H1 (cell line): Measurements from ENCODE around the gene PRICKLE2. TPM values are rescaled to one million over a fixed set of nuclear protein-coding genes. Genes with fewer than 3 reads are reported as not detected.

ENCODE experiments used
- CTCF ChIA-PET: fragments of 300-600 bp; sonication (Branson Sonifier 250); formaldehyde crosslinking; loops from one replicate; lab custom pipeline; 2021; ENCODE audit not compliant: partially characterized antibody; lab: Charles Lee
- POLR2A ChIA-PET: fragments of 300-600 bp; sonication (Branson Sonifier 250); formaldehyde crosslinking; loops from one replicate; lab custom pipeline; 2021; ENCODE audit warnings: inconsistent platforms; ENCODE audit not compliant: partially characterized antibody; lab: Charles Lee
- DNase-seq, 2 experiments: peaks; one replicate each; pipeline versions ENCODE4 v3.0.0 to v3.0.0-alpha.2; 2010 to 2022; ENCODE audit warnings: low spot score in 2 of 2, low read depth in 1 of 2, mixed read lengths in 1 of 2
- FAIRE-seq: peaks from 2 replicates; lab custom pipeline; 2011; peaks lifted over from hg19 to GRCh38; lab: Jason Lieb, UNC
- H2AFZ ChIP-seq: 2 replicates; pipeline ENCODE4 v1.8.1; 2012; ENCODE audit warnings: low read length, inconsistent platforms
- H2AK5ac ChIP-seq: 2 replicates; pipeline ENCODE4 v1.6.1; 2013; ENCODE audit warnings: low read depth, low read length
- H2BK120ac ChIP-seq: replicated peaks from 2 replicates; pipeline ENCODE3; 2013; ENCODE audit warnings: low read depth, low read length, inconsistent platforms
- H2BK12ac ChIP-seq: 2 replicates; pipeline ENCODE4 v1.6.1; 2013; ENCODE audit warnings: low read depth, low read length
- H2BK15ac ChIP-seq: 2 replicates; pipeline ENCODE4 v1.6.1; 2013; ENCODE audit warnings: low read length
- H2BK20ac ChIP-seq: 2 replicates; pipeline ENCODE4 v1.6.1; 2013; ENCODE audit warnings: low read length
- H2BK5ac ChIP-seq: 2 replicates; pipeline ENCODE4 v1.6.1; 2013; ENCODE audit warnings: low read depth, low read length
- H3K14ac ChIP-seq: 2 replicates; pipeline ENCODE4 v1.6.1; 2013; ENCODE audit warnings: inconsistent platforms; ENCODE audit not compliant: insufficient read length
- H3K18ac ChIP-seq: 2 replicates; pipeline ENCODE4 v1.6.1; 2013; ENCODE audit warnings: low read length; ENCODE audit errors: extremely low read depth
- H3K23ac ChIP-seq: 2 replicates; pipeline ENCODE4 v1.6.1; 2013; ENCODE audit warnings: inconsistent platforms; ENCODE audit not compliant: insufficient read length
- H3K23me2 ChIP-seq: 2 replicates; pipeline ENCODE4 v1.6.1; 2013; ENCODE audit warnings: low read depth, low read length
- H3K27ac ChIP-seq: 2 replicates; pipeline ENCODE4 v1.6.1; 2011; ENCODE audit warnings: low read depth, low read length, inconsistent platforms
- H3K27me3 ChIP-seq, 4 experiments: replicated peaks in 1 of 4; 1 replicate in 1 of 4; 2 replicates in 3 of 4; pipeline versions ENCODE4 v1.6.1 to v1.8.1; 2011 to 2013; ENCODE audit warnings: low read length in 3 of 4, mild to moderate bottlenecking in 3 of 4, inconsistent platforms in 2 of 4, mixed read lengths in 2 of 4, moderate library complexity in 1 of 4; ENCODE audit not compliant: control insufficient read depth in 3 of 4, insufficient read depth in 3 of 4; ENCODE audit errors: extremely low read depth in 1 of 4
- H3K36me3 ChIP-seq, 4 experiments: 2 replicates each; pipeline versions ENCODE4 v1.6.1 to v1.8.1; 2011 to 2013; ENCODE audit warnings: mild to moderate bottlenecking in 4 of 4, low read length in 3 of 4, moderate library complexity in 2 of 4, control low read depth in 1 of 4, inconsistent platforms in 1 of 4; ENCODE audit not compliant: insufficient read depth in 4 of 4, control insufficient read depth in 2 of 4
- H3K4ac ChIP-seq: replicated peaks from 2 replicates; pipeline ENCODE3; 2013; ENCODE audit warnings: low read length, low read depth, mixed read lengths, inconsistent platforms; ENCODE audit not compliant: insufficient read length
- H3K4me1 ChIP-seq, 4 experiments: replicated peaks in 1 of 4; 1 replicate in 1 of 4; 2 replicates in 3 of 4; pipeline versions ENCODE4 v1.6.1 to v1.8.1; 2011 to 2013; ENCODE audit warnings: low read length in 3 of 4, inconsistent platforms in 2 of 4, mixed read lengths in 1 of 4; ENCODE audit not compliant: insufficient read depth in 4 of 4, control insufficient read depth in 3 of 4
- H3K4me2 ChIP-seq, 2 experiments: 2 replicates each; pipeline versions ENCODE4 v1.6.1 to v1.8.1; 2011 to 2013; ENCODE audit warnings: low read depth in 2 of 2, low read length in 2 of 2, control low read depth in 1 of 2, inconsistent platforms in 1 of 2, mild to moderate bottlenecking in 1 of 2; ENCODE audit not compliant: insufficient read depth in 1 of 2
- H3K4me3 ChIP-seq, 4 experiments: fragments of 200-600, 300-600 bp in 1 of 4; sonication (generic), shearing (Covaris generic), sonication (Bioruptor Twin) in 1 of 4; 2 replicates each; pipeline versions ENCODE4 v1.5.1 to v1.8.1; 2011 to 2016; ENCODE audit warnings: low read length in 4 of 4, low read depth in 3 of 4, control low read depth in 2 of 4, inconsistent platforms in 2 of 4, mild to moderate bottlenecking in 2 of 4, mixed read lengths in 1 of 4, moderate library complexity in 1 of 4; ENCODE audit not compliant: insufficient read depth in 2 of 4; ENCODE audit errors: extremely low read depth in 1 of 4
- H3K56ac ChIP-seq: replicated peaks from 2 replicates; pipeline ENCODE3; 2013; ENCODE audit warnings: low read depth, mild to moderate bottlenecking, mixed read lengths, low read length, inconsistent platforms; ENCODE audit not compliant: insufficient read length
- H3K79me1 ChIP-seq: 2 replicates; pipeline ENCODE4 v1.6.1; 2013; ENCODE audit warnings: low read depth, low read length, control low read depth
- H3K79me2 ChIP-seq, 2 experiments: 2 replicates each; pipeline versions ENCODE4 v1.6.1 to v1.8.1; 2012 to 2013; ENCODE audit warnings: low read length in 2 of 2, mild to moderate bottlenecking in 2 of 2, inconsistent platforms in 1 of 2; ENCODE audit not compliant: insufficient read depth in 2 of 2, control insufficient read depth in 1 of 2
- H3K9ac ChIP-seq, 4 experiments: replicated peaks in 1 of 4; 1 replicate in 1 of 4; 2 replicates in 3 of 4; pipeline versions ENCODE4 v1.6.1 to v1.8.1; 2011 to 2013; ENCODE audit warnings: low read depth in 3 of 4, low read length in 3 of 4, control low read depth in 2 of 4, mild to moderate bottlenecking in 2 of 4, moderate library complexity in 2 of 4, inconsistent platforms in 1 of 4; ENCODE audit errors: extremely low read depth in 1 of 4
- H3K9me3 ChIP-seq, 2 experiments: 2 replicates each; pipeline versions ENCODE4 v1.6.1 to v1.8.1; 2012 to 2013; ENCODE audit warnings: mild to moderate bottlenecking in 2 of 2, moderate library complexity in 2 of 2, control low read depth in 1 of 2, inconsistent platforms in 1 of 2, low read depth in 1 of 2, low read length in 1 of 2, mixed read lengths in 1 of 2; ENCODE audit not compliant: insufficient read depth in 2 of 2
- H4K20me1 ChIP-seq, 2 experiments: replicated peaks in 1 of 2; 2 replicates each; pipeline versions ENCODE3 to v1.8.1; 2011 to 2013; ENCODE audit warnings: inconsistent platforms in 2 of 2, low read length in 2 of 2, mild to moderate bottlenecking in 1 of 2; ENCODE audit not compliant: insufficient read depth in 2 of 2, control insufficient read depth in 1 of 2
- H4K5ac ChIP-seq: 2 replicates; pipeline ENCODE4 v1.6.1; 2013; ENCODE audit warnings: low read length, low read depth, mixed read lengths, inconsistent platforms; ENCODE audit not compliant: insufficient read length
- H4K8ac ChIP-seq: 2 replicates; pipeline ENCODE4 v1.8.0; 2013; ENCODE audit warnings: mild to moderate bottlenecking, moderate library complexity, low read length, inconsistent platforms; ENCODE audit not compliant: insufficient read depth; ENCODE audit errors: extremely low read depth
- H4K91ac ChIP-seq: replicated peaks from 2 replicates; pipeline ENCODE3; 2013; ENCODE audit warnings: low read length, mixed read lengths, inconsistent platforms; ENCODE audit not compliant: insufficient read length
- ASH2L ChIP-seq: fragments of 200-600, 300-600 bp; sonication (generic); IDR thresholded peaks from one replicate; pipeline ENCODE4 v1.7.1; 2017; ENCODE audit warnings: low read length
- ATF3 ChIP-seq: IDR thresholded peaks from 2 replicates; pipeline ENCODE4 v1.6.1; 2011; ENCODE audit warnings: low read depth, mild to moderate bottlenecking, low read length; ENCODE audit not compliant: insufficient read depth
- CBX5 ChIP-seq: fragments of 300-800, 300-1000 bp; sonication (generic); IDR thresholded peaks from 2 replicates; pipeline ENCODE4 v1.7.1; 2016; ENCODE audit warnings: antibody characterized with exemption, low read length, low read depth
- EP300 ChIP-seq, 2 experiments: IDR thresholded peaks; 1 replicate in 1 of 2; 2 replicates in 1 of 2; pipeline ENCODE4 v1.6.1; 2011 to 2012; ENCODE audit warnings: low read depth in 2 of 2, low read length in 2 of 2, mild to moderate bottlenecking in 2 of 2, borderline replicate concordance in 1 of 2, inconsistent platforms in 1 of 2, moderate library complexity in 1 of 2
- EZH2 ChIP-seq: fragments of 200-600 bp; sonication (generic); IDR thresholded peaks from 2 replicates; pipeline ENCODE4 v1.7.1; 2012; ENCODE audit warnings: low read depth, mild to moderate bottlenecking, moderate library complexity, low read length, inconsistent platforms; ENCODE audit not compliant: severe bottlenecking
- FOSL1 ChIP-seq: IDR thresholded peaks from 2 replicates; pipeline ENCODE4 v1.6.1; 2011; ENCODE audit warnings: mild to moderate bottlenecking, low read depth, low read length, moderate library complexity; ENCODE audit not compliant: insufficient read depth
- GABPA ChIP-seq: IDR thresholded peaks from 2 replicates; pipeline ENCODE4 v1.6.1; 2011; ENCODE audit warnings: mild to moderate bottlenecking, low read length, moderate library complexity, borderline replicate concordance; ENCODE audit not compliant: insufficient read depth
- RBBP5 ChIP-seq: IDR thresholded peaks from 2 replicates; pipeline ENCODE4 v1.7.1; 2012; ENCODE audit warnings: low read depth, mild to moderate bottlenecking, inconsistent platforms, low read length, moderate library complexity, borderline replicate concordance
- SIN3A ChIP-seq, 2 experiments: IDR thresholded peaks in 1 of 2; conservative IDR thresholded peaks in 1 of 2; 2 replicates each; pipeline ENCODE4 v1.6.1; 2011 to 2012; ENCODE audit warnings: low read length in 2 of 2, improper control_type of control experiment in 1 of 2, low read depth in 1 of 2, mild to moderate bottlenecking in 1 of 2
- SP2 ChIP-seq: IDR thresholded peaks from 2 replicates; pipeline ENCODE4 v1.6.1; 2012; ENCODE audit warnings: mild to moderate bottlenecking, low read length, inconsistent platforms
- USF2 ChIP-seq: IDR thresholded peaks from 2 replicates; pipeline ENCODE4 v1.6.1; 2011; ENCODE audit warnings: low read length, improper control_type of control experiment
- WGBS, 2 experiments: shearing (Covaris generic) in 1 of 2; methylation state at CpG; one replicate each; pipeline versions ENCODE4 v1.1.6 to v1.1.7; 2013 to 2015; ENCODE audit warnings: low lambda C conversion rate in 2 of 2, mixed read lengths in 2 of 2, inconsistent platforms in 1 of 2, low coverage in 1 of 2, missing lambda C conversion rate in 1 of 2; ENCODE audit not compliant: insufficient replicate concordance in 2 of 2, insufficient coverage in 1 of 2, insufficient read length in 1 of 2; ENCODE audit errors: extremely low coverage in 1 of 2, missing lambda C conversion rate in 1 of 2; 5-methylcytosine and 5-hydroxymethylcytosine counted together
- polyA plus RNA-seq, 7 experiments: library from polyadenylated mRNA; depleted of rRNA in 3 of 7; stranded (reverse) in 5 of 7; unstranded in 2 of 7; fragments of >200 nt in 5 of 7; fragments of 200-250 nt in 2 of 7; gene quantifications; 1 replicate in 5 of 7; 2 replicates in 1 of 7; 4 replicates in 1 of 7; pipeline versions ENCODE4 v1.2.1 to v1.2.3, GENCODE V29; 2011 to 2013; ENCODE audit warnings: missing spikeins in 2 of 7, mixed read lengths in 2 of 7
- total RNA-seq: library from RNA; stranded (reverse); fragmentation: NEBNext Ultra II Directional; extraction: Animal tissue kit (Norgen Biotek cat#: 25700); gene quantifications from 2 replicates; pipeline ENCODE4 v1.2.1, GENCODE V29; 2021

Gene PRICKLE2
- total and polyA plus RNA-seq, 2 of the 8 experiments (the other 6 are each of a cell fraction or from before 2014, with no cell fraction given), result 2.9 to 8.0 TPM

- Histone ChIP-seq H2BK20ac (no peak overlapping the region), H2BK12ac (no peak overlapping the region), H4K91ac (no peak overlapping the region), H3K27ac (no peak overlapping the region), H2BK5ac (no peak overlapping the region), H2AFZ (no peak overlapping the region), H3K4me2 (no peak overlapping the region), H4K5ac (no peak overlapping the region), H3K36me3 (no peaks in the 10 kb centered on the region), H3K4ac (no peak overlapping the region), H3K79me2 (no peaks in the 10 kb centered on the region), H2BK120ac (no peak overlapping the region), H3K79me1 (no peaks in the 10 kb centered on the region; the same call in 1 of the 2 replicates), H3K9ac (no peak overlapping the region), H4K8ac (no peak overlapping the region), H3K9me3 (no peaks in the 10 kb centered on the region), H2AK5ac (no peak overlapping the region), H3K23ac (no peak overlapping the region), H3K56ac (no peak overlapping the region), H3K4me1 (peaks cover 3 to 14% (median 10%) of the 10 kb centered on the region in 4 experiments; a peak in 6 of 7 replicates), H4K20me1 (no peaks in the 10 kb centered on the region), H3K23me2 (peaks cover 2% of the 10 kb centered on the region; the same call in 1 of the 2 replicates), H2BK15ac (no peak overlapping the region), H3K27me3 (no peaks in the 10 kb centered on the region; a peak in 1 of 7 replicates), H3K4me3 (no peak overlapping the region), H3K18ac (no peak overlapping the region), H3K14ac (no peak overlapping the region)
- 88% methylated on average over 3 of the region's 3 CpGs; no CpG with 5 or more reads in 1 of the 2 experiments for WGBS, 2 experiments
- FAIRE-seq, result no peak
- ChIA-PET CTCF (interaction anchor here (0.6 to 4.5 kb wide), 13 partner anchors 8 to 257 kb away, joined by 3 to 23 read pairs (median 4); no protein-coding TSS in a partner anchor), POLR2A (interaction anchor here (1.7 kb wide), 1 partner anchor 13 kb away, joined by 5 read pairs; no protein-coding TSS in a partner anchor)
- no peak for DNase-seq
- TF ChIP-seq EZH2 (no peak), GABPA (no peak), ATF3 (no peak), ASH2L (no peak), USF2 (no peak), SP2 (no peak), SIN3A (conservative IDR thresholded peaks at IDR 0.05 in 1 of 2, IDR thresholded peaks at IDR 0.05 in 1 of 2; ENCODE audit: low read depth in 1 of 2, low read length in 2 of 2) (no peak), EP300 (IDR thresholded peaks at IDR 0.05; ENCODE audit: borderline replicate concordance in 1 of 2, low read depth in 2 of 2, low read length in 2 of 2) (no peak), CBX5 (no peak), RBBP5 (no peak), FOSL1 (no peak)
Observed at GRCh38 chr3:64226730-64227129, 1.5 kb upstream of the PRICKLE2 start.
